GM08714 (cell line): ENCODE results near the gene NPEPPS.

Source experiments
- H3K4me3 ChIP-seq: fragments of 200-500 bp; sonication (Bioruptor generic); 2 replicates; pipeline ENCODE4 v1.5.1; 2014; ENCODE audit warnings: mild to moderate bottlenecking, low read length, inconsistent platforms
- ZNF274 ChIP-seq: IDR thresholded peaks from 2 replicates; pipeline ENCODE4 v1.6.1; 2012; ENCODE audit warnings: mild to moderate bottlenecking, low read depth, low read length

The NPEPPS gene

GRCh38 chr17:47620503-47621245 is 89.8 kb downstream of the NPEPPS start:
- no peak overlapping the region for H3K4me3 ChIP-seq
- no peak for TF ChIP-seq ZNF274

GRCh38 chr17:47621293-47622179 is 90.6 kb downstream of the NPEPPS start:
- TF ChIP-seq ZNF274: no peak
- H3K4me3 ChIP-seq: no peak overlapping the region

- no peak overlapping the region for H3K4me3 ChIP-seq
- TF ChIP-seq ZNF274: no peak
Measured at GRCh38 chr17:47622180-47622549, 91.3 kb downstream of the NPEPPS start.

- no peak for TF ChIP-seq ZNF274
Measured at GRCh38 chr17:47624727-47625068, 93.8 kb downstream of the NPEPPS start.

GRCh38 chr17:47628014-47628566 is 97.2 kb downstream of the NPEPPS start:
- TF ChIP-seq ZNF274: no peak
- H3K4me3 ChIP-seq: no peak overlapping the region

More at GRCh38 chr17:47624727-47625068, 93.8 kb downstream of the NPEPPS start:
- H3K4me3 ChIP-seq: no peak overlapping the region

GRCh38 chr17:47629826-47630225 is 98.9 kb downstream of the NPEPPS start:
- no peak for TF ChIP-seq ZNF274
- no peak overlapping the region for H3K4me3 ChIP-seq

GRCh38 chr17:47630614-47631013 is 99.7 kb downstream of the NPEPPS start:
- H3K4me3 ChIP-seq: no peak overlapping the region
- TF ChIP-seq ZNF274: no peak

- no peak for TF ChIP-seq ZNF274
- H3K4me3 ChIP-seq: no peak overlapping the region
Measured at GRCh38 chr17:47632991-47633390, 102.1 kb downstream of the NPEPPS start.

- H3K4me3 ChIP-seq: no peak overlapping the region
- no peak for TF ChIP-seq ZNF274
Measured at GRCh38 chr17:47633996-47634395, 103.1 kb downstream of the NPEPPS start.

- no peak for TF ChIP-seq ZNF274
- no peak overlapping the region for H3K4me3 ChIP-seq
Measured at GRCh38 chr17:47634870-47635269, 104.0 kb downstream of the NPEPPS start.

GRCh38 chr17:47635734-47636133 is 104.8 kb downstream of the NPEPPS start:
- no peak overlapping the region for H3K4me3 ChIP-seq
- TF ChIP-seq ZNF274: no peak

- no peak for TF ChIP-seq ZNF274
- H3K4me3 ChIP-seq: no peak overlapping the region
Measured at GRCh38 chr17:47636273-47637030, 105.5 kb downstream of the NPEPPS start.

GRCh38 chr17:47638903-47639302 is 108.0 kb downstream of the NPEPPS start:
- no peak overlapping the region for H3K4me3 ChIP-seq
- no peak for TF ChIP-seq ZNF274

GRCh38 chr17:47640076-47640475 is 109.2 kb downstream of the NPEPPS start:
- no peak overlapping the region for H3K4me3 ChIP-seq
- TF ChIP-seq ZNF274: no peak
